HG02588 (cell line): Measurements from ENCODE around the gene BTN2A1.

Source experiments
- ATAC-seq: cut with Tn5 transposase; IDR thresholded peaks from one replicate; pipeline ENCODE4 v1.9.1; 2021; ENCODE audit warnings: mild to moderate bottlenecking, moderate library complexity; ENCODE audit not compliant: unreplicated experiment

BTN2A1 gene

DNA sequence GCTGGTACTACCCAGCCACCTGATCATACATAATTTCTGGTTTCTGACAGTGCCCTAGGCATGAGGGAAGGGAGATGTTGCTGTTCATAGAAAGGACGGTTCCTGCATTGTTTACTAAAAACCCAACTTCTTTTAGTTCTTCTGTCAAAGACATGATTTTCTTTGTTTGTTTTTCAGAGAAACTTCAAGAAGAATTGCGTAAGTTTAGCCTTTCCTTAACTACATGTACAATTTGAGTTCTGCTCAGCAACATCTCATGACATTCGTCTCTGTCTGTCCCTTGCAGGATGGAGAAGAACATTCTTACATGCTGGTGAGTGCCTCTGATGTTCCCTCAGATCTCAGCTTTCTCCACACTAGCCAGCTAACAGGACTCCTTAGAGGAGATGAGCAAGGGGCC lies 8.0 kb downstream of the BTN2A1 start:
- no peak for ATAC-seq

DNA sequence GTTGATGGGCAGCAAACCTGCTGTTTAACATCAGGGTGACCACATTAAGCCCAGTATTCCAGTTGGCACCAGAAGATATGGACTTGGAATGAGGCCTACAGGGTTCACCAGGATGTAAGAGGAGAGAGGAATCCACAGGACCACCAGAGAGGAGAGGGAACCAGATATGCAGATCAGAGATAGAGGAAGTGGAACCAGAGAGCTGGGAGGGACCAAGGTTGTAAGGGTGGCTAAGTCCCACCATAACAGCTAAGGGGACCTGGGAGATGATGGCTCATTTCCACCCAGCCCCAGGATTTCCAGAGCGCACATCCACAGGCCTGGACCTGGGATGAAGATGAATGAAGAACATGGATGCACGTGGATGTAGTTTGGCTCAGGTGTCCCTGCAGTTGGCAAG lies 11.1 kb downstream of the BTN2A1 start:
- ATAC-seq = no peak

DNA sequence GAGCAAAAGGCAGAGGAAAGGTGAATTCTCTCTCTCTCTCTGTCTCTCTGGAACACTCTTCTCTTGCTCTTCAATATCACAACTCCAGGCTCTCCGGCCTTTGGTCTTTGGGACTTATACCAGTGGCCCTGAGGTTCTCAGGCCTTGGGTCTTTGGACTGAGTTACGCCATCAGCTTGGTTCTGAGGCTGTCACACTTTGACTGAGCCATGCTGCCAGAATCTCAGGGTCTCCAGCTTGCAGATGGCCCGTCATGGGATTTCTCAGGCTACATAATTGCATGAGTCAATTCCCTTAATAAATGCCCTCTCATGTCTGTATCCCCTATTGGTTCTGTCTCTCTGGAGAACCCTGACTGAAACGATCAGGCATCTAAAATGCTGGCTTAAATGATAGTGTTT lies 12.9 kb downstream of the BTN2A1 start:
- ATAC-seq = no peak

DNA sequence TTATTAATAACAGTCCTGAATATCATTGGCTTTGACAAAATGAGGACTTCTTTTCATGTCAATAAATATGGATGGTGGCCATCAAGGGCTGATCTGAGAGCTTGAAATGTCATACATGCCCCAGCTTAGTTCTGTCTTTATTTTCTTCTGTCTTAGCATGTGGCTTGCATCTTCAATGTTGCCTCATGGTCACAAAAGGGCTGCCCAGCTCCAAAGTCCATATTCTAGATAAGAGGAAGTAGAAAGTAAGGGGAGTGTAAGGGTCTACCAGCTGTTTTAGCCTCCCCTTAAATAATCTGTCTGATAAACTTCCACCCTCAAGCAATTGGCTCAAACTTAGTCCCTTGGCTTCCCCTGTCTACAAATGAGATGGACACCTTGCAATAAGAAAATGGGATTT lies 14.2 kb downstream of the BTN2A1 start:
- no peak for ATAC-seq

DNA sequence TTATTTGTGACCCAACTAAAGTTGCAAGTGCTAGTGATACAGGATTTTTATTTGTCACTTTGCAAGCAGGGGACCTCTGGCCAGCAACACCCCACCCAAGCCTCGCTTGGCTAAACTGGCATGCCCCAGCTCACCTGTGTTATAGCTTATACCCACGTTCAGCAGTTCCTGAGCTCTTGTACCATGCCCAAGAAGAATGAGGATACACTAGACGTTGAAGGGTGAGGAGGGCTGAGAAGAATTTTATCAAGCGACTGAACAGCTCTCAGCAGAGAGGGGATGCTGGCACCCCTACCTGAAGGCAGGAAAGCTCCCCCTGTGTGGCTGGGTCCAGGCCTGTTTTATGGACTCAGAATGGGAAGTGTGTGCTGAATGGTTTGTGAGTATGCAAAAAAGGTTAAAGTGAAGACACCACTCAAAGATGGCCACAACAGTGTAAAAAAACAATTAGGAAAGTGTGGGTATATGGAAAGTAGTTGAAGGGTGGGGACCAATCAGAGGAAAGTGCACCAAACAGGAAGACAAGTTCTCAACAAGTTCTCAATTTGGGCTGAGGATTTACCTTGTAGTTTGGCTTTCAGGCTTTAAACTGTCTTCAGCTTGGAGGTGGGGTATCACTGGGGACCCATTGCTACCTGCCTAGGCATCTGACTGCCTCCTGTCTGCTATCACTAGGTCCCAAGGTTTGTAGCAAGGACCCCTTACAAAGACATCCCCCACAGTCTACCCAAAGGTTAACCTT lies 15.0 kb downstream of the BTN2A1 start:
- ATAC-seq = no peak

DNA sequence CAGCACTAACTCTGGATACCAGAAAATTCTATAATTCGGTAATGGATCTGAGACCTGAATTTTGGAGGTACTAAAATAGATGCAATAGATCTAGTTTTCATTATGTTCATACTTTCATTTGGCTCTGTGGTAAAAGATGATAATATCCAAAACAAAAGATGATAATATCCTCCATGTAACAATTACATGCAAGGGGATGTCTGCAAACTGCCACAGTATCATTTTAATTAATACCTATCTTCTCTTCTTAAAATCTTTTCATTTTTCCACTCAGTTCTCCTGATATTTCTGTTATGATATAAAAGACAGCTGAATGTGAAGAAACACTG lies 15.6 kb downstream of the BTN2A1 start:
- ATAC-seq = no peak

DNA sequence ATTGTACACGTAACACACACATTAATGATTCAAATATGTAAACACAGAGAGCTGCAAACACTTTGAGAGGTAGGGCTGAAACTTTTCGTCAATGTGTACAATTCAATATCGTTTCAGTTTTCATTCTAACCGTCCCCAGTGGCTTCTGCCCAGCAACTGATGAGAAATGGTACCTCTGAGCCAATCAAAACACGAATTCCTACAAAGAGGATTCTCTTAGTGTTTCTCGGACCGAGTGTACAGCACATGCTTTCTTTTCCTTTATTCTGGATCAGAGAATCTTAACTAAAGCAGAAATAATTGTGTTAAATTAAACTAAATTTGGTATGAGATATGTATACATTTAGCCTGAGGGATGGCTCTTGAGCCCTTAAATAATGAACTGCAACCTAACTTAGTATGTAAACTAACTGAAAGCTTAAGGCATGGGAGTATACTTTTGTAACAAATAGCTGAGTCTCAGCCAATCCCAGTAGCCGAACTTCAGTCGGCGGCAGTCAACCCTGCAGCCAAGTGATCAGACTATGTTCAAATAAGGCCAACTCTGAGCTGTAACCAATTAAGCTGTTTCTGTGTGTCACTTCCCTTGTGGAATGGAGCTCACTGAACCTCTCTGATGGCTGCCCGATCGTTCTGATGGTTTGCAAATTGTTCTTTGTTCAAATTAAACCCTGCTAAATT lies 16.1 kb downstream of the BTN2A1 start:
- ATAC-seq = peak; percentile 91

DNA sequence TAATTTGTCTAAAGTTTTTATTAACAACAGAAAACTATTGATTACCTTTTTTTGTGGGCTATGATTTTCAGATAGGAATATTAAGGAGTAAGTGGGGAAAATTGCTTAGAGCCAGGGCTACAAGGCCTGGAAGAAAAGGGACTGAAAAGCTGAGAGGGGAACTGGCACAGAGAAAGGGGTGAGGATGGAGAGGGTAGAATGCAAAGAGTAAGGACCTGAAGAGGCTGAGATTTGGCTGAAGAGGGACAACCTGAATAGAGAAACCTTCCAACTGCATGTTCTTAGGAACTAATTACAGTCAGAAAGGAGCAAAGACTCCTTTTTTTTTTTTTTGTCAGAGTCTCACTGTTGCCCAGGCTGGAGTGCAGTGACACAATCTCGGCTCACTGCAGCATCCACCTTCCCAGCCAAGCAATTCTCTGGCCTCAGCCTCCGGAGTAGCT lies 16.7 kb downstream of the BTN2A1 start:
- ATAC-seq = no peak

DNA sequence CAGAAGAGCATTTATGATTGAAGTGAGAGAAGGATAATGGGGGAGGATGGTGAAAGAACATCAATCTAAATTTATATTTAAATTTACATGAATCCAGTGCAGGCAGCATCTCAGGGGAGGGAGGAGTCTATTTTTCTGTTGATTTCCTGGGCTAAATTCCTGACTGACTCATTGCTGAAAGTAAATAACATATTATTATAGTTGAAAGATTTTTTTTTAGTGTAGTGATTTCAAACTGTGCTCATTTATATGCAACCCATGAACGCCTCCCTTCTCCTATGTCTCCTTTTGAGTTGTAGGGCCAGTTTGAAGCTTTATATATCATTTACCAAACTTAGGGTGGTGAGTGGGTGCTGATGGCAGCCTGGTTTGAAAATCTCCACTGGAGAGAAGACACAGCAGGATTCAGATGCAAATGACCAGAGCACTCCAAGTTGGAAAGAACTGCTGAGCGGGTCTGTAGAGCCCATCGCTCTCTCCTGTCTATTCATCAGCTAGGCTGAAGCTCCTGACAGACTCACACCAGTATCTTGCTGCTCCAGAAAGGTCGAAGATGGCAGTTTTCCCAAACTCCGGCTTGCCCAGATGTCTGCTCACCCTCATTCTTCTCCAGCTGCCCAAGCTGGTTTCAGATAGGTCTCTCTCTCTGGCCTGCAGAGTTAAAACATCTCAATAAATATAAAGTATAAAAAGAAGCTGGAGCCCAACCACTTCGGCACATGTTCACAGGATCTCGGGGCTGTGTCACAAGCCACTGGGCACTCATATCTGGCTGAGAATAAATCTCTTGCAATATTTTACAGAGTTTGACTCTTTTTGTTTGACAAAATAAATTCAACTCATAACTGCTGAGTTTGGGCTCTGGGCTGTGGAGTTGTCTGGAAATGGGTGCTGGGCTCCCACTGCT lies 18.3 kb downstream of the BTN2A1 start:
- no peak for ATAC-seq

DNA sequence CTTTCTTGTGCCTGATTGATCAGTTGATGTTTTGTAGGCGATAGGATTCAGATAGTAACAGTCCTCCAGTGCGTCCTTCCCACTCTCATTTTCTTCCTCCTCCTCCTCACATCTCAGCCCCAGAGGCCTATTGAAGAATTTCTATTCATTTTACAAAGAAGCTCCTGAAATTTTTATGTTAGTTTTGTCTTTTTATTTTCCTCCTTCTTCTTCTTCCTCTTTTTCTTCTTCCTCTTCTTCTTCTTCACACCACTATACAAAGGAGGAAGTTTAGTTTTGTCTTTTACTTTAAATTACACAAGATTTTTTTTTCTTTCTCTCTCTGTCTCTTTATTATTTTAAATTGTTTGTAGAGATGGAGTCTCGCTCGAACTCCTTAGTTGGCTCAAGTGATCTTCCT lies 19.1 kb downstream of the BTN2A1 start:
- ATAC-seq = no peak

DNA sequence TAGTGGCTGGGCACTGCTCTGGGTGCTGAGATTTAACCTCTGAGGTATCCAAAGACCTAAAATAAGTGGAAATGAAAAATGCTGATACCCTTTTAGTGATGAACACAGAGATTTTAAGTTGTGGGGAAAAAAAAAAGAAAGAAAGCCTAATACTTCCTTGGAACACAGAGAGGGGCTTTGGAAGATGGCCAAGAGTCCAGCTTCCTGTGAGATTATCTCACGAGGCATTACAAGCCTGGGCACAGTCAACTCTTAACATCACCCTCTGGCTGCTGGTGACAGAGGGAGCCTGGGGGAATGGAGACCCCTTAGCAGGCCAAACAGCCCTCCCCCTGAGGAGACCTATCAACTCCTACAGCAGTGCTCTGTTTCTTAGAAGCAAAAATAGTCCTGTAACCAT lies 19.7 kb downstream of the BTN2A1 start:
- ATAC-seq = no peak

DNA sequence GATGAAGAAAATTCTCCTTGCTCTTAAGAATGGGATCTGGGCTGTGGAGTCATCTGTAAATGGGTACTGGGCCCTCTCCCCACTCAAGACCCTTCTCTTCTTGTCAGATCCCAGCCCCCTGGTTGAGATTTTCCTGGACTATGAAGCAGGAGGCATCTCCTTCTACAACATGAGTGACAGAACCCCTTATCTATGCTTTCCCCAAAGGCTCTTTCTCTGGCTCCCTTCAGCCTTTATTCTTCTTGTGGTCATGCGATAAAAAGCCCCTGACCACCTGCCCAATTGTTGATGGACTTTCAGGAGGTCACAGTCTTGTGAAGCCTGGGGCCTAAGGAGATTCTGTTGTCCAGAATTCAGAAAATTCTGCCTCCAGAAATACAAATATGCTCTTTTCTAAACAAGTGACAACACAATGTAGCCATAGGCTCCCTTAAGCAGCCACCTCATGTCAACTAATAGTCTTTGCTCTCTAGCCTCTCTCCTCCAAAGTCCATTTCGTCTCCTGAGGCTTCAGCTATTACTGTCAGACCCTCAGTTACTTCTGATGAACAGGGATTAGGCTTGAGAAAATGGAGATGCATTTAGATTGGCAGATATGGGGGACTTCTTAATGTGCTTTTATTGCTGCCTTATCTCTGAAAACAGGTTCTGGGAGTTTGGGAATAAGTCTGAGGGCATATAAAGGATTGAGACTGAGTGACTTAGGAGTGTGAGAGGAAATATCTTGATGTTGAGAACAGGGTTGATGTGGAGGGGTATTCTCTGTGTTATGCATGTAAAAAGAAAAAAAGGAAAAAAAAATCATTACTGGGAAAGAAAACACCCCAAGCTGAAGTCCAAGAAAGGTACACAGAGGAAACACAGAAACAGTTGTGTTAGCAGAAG lies 20.6 kb downstream of the BTN2A1 start:
- ATAC-seq = no peak

DNA sequence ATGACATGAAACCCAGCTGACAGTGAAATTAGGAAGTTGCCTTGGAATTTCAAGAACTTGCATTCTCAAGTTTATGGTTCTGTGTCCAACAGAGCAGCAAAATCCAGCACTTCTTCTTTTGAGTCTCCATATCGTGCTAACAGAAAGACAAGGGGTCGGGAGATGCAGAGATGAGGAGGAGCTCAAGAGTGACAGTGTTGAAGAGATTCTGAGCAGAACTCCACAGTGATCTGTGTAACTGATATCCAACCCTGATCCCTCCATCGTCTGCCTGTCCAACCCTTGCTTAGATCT lies 21.2 kb downstream of the BTN2A1 start:
- no peak for ATAC-seq

DNA sequence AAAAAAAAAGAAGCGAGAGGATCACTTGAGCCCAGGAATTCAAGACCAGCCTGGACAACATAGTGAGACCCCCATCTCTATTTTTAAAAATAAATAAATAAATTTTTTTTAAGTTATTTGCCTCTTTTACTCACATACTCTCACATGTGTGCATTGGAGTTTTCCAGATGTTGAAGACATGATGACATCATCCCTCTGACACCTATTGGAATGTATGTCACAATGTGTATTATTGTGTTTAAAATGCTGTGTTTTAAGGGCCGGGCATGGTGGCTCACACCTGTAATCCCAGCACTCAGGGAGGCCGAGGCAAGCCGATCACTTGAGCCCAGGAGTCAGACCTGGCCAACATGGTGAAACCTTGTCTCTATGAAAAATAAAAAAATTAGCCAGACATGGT lies 24.6 kb downstream of the BTN2A1 start:
- no peak for ATAC-seq

DNA sequence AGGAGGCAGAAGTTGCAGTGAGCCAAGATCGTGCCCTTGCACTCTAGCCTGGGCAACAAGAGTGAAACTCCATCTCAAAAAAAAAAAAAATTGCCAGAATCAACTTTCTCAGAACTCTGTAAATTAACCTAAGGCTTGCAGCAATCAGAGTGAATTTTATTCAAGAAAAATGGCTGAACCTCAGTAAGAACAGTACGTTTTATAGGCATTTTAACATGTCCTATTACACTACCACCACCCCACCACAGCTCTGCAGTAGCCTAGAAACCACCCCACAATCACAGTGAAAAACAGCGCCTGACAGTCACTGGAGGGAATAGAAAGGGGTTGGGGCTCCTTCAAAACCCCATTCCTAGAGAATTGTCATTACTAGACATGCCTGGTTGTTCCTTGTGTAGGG lies 26.0 kb downstream of the BTN2A1 start:
- no peak for ATAC-seq

DNA sequence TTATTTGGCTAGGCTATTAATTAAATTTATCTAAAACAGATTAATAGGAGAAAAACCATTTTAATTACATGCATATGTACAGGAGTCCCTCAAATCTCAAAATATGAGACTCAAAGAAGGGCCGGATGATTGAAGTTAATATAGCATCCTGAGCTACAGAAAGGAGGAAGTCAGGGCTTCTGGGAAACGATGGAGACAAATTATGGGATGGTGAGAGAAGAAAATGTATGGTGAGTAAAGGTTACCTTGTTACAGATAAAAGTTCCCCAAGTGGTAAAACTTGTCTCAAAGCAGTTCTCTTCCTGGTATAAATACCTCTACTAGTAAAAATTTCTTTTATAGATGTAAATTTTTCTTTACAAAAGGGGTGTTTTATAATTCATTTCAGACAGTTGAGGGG lies 26.4 kb downstream of the BTN2A1 start:
- no peak for ATAC-seq

DNA sequence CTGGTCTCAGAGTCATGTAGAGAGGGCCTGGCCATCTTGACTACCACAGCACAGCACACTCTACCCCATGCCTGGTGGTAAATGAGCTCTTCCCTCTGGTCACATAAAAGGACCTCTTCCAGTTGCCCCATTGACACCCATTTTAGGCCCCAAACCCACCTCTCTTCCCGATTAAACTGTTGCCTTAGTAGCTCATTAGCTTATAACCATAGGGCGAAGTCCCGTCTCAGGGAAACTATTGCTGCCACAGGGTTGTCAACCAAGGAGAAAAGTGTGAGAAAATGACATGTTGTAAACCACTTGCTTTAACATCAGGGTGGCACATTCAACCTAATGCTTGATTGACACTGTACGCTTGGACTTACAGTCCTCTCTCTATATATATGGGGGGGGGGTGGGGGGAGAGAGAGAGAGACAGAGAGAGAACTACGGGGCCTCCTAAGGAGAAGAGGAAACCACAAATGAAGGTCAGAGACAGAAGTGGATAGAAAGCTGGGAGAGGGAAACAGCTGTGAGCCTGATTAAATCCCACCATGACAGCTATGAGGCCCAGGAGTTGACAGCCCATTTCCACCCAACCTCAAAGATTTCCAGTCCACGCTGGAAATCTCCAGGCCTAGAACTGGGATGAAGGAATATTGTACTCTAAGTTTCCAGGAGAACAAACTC lies 27.5 kb downstream of the BTN2A1 start:
- ATAC-seq = no peak

DNA sequence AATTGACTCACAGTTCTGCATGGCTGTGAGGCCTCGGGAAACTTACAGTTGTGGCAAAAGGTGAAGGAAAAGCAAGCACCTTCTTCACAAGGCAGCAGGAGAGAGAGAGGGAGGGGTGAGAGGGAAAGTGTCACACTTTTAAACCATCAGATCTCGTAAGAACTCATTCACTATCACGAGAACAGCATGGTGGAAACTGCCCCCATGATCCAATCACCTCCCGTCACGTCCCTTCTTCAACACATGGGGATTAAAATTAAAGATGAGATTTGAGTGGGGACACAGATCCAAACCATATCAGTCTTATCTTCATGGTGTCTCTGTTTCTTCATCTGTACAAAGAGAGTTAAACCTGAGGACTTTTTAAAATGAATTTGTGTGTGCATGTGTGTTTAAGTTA lies 28.6 kb downstream of the BTN2A1 start:
- ATAC-seq = no peak

DNA sequence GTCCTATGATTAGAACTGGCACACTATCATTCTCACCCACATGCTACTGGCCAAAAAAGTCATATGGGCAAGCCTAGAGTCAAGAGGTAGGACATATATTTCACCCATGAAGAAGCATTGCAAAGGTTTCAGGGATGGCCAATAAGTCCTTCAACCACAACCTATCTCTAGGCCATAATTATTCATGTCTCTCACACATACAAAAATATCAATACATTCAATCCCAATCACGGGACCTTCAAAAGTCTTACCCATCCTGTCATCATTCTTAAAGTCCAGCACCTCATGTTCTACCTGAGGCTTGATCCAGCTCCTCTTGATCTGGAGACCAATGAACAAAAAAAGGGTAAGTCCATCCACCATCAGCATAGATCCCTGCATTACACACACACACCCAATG lies 29.7 kb downstream of the BTN2A1 start:
- no peak for ATAC-seq
